ENCODE data around the gene ISCU.
"Not testable (repeated sequence)": the region's sequence is repeated elsewhere in the genome, so short reads cannot be mapped to it uniquely, and the experiment has no call there.

Gene ISCU

DNA sequence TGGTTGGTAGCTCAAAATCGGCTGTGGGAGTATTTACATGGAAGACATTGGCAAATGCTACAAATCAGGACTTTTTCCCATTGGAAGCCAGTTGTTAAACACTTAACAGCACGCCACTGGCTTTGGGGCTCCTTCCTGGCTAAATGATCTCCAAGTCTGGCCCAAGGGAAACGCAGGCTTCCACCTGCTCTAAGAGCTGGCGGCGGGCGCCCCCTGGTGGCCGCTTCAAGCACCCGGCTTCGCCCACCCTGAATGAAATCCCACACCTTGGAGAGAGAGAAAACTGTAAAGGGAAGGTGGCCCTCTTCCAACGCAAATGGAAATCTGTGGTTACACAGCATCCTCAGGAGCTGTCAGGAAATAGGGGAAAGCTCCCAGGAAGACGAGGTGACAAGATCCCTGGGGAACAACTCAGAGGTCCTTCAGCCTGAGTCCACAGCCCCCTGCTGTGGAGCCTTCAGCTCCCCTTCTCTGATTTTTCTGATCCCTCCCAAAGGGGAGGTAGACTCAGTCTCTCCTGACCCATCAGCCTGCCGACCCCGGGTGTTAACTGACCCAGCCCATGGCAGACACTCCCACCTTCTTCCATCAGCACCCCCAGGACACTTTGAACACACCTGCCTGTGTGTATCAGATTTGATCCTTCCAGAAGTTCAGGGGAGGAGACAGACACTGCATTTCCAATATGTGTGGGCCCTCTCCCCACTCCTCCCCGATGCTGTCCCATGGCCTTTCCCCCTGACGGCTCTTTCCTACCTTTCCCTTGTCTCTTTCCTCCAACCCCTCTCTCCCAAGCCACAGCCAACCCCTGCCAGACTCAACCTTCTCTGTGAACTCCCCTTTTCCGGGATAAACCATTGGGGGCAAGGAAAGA, 55.9 kb downstream of the ISCU start:
- DNase-seq (ENCODE audit: low read depth) = no peak

DNA sequence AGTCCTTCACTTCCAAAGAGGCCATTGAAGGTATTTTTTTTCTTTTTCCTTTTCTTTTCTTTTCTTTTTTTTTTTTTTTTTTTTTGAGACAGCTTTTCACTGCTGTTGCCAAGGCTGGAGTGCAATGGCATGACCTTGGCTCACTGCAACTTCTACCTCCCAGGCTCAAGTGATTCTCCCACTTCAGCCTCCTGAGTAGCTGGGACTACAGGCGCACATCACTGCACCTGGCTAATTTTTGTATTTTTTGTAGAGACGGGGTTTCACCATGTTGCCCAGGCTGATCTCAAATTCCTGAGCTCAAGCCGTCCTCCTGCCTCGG, 56.5 kb downstream of the ISCU start:
- DNase-seq (ENCODE audit: low read depth) = not testable (repeated sequence)

All from GM04503 (cell line).